HepG2 (cell line): ENCODE results near the gene GATAD2B. TPM values are rescaled to one million over a fixed set of nuclear protein-coding genes. Genes with fewer than 3 reads are reported as not detected.

Experiments
- ATF7 ChIP-seq, 2 experiments: fragments of 450-650 bp in 1 of 2; sonication (generic) in 1 of 2; formaldehyde crosslinking in 1 of 2; IDR thresholded peaks; 2 replicates each; pipeline versions ENCODE4 v1.4.0 to v1.6.1; 2016 to 2020; ENCODE audit warnings: antibody characterized with exemption in 1 of 2, mild to moderate bottlenecking in 1 of 2, missing genetic modification reagents in 1 of 2
- CBX1 ChIP-seq: IDR thresholded peaks from one replicate; pipeline ENCODE4 v1.6.1; 2016; ENCODE audit warnings: antibody characterized with exemption, low read depth
- CEBPB ChIP-seq: IDR thresholded peaks from 2 replicates; pipeline ENCODE4 v1.6.1; 2011; ENCODE audit warnings: low read depth, low read length, improper control_type of control experiment, borderline replicate concordance
- CERS6 ChIP-seq: sonication (generic); formaldehyde crosslinking; IDR thresholded peaks from 2 replicates; pipeline ENCODE4 v1.5.0; 2020; ENCODE audit warnings: missing genetic modification reagents
- DNMT3B ChIP-seq: conservative IDR thresholded peaks from 2 replicates; pipeline ENCODE4 v1.6.1; 2016; ENCODE audit warnings: missing biosample characterization, control low read depth
- FOXA1 ChIP-seq, 2 experiments: fragments of 450-650 bp in 1 of 2; sonication (generic) in 1 of 2; formaldehyde crosslinking in 1 of 2; IDR thresholded peaks; 2 replicates each; pipeline versions ENCODE4 v1.4.0 to v1.6.1; 2016 to 2020; ENCODE audit warnings: missing genetic modification reagents in 1 of 2
- FOXO1 ChIP-seq: sonication (generic); formaldehyde crosslinking; IDR thresholded peaks from 2 replicates; pipeline ENCODE4 v1.4.0; 2020; ENCODE audit warnings: missing genetic modification reagents
- FOXP1 ChIP-seq, 2 experiments: fragments of 450-650 bp in 1 of 2; IDR thresholded peaks; 2 replicates each; pipeline ENCODE4 v1.6.1; 2017 to 2018; ENCODE audit warnings: antibody characterized with exemption in 1 of 2
- GMEB2 ChIP-seq: IDR thresholded peaks from 2 replicates; pipeline ENCODE4 v1.6.1; 2016; ENCODE audit warnings: missing biosample characterization, missing genetic modification reagents, low read depth
- HMGXB3 ChIP-seq: sonication (generic); formaldehyde crosslinking; IDR thresholded peaks from 2 replicates; pipeline ENCODE4 v1.4.0; 2020; ENCODE audit warnings: missing genetic modification reagents, borderline replicate concordance
- KDM3A ChIP-seq: IDR thresholded peaks from 2 replicates; pipeline ENCODE4 v1.6.1; 2018; ENCODE audit warnings: low read depth, missing compliant biosample characterization
- KLF16 ChIP-seq, 2 experiments: sonication (generic) in 1 of 2; formaldehyde crosslinking in 1 of 2; IDR thresholded peaks; 2 replicates each; pipeline versions ENCODE4 v1.6.1 to v1.8.0; 2016 to 2023; ENCODE audit warnings: missing genetic modification reagents in 2 of 2, missing compliant biosample characterization in 1 of 2
- MIER2 ChIP-seq: IDR thresholded peaks from 2 replicates; pipeline ENCODE4 v1.6.1; 2016; ENCODE audit warnings: missing biosample characterization, missing genetic modification reagents
- NFYB ChIP-seq: sonication (generic); formaldehyde crosslinking; IDR thresholded peaks from 2 replicates; pipeline ENCODE4 v1.4.0; 2020; ENCODE audit warnings: missing genetic modification reagents
- PRPF4 ChIP-seq: fragments of 200-400 bp; formaldehyde crosslinking; IDR thresholded peaks from 2 replicates; pipeline ENCODE4 v1.6.1; 2016; ENCODE audit warnings: low read length, low read depth; ENCODE audit not compliant: poor library complexity, severe bottlenecking
- RBM39 ChIP-seq: fragments of 200-400 bp; formaldehyde crosslinking; IDR thresholded peaks from one replicate; pipeline ENCODE4 v1.6.1; 2018; ENCODE audit warnings: antibody characterized with exemption, mild to moderate bottlenecking, low read depth, low read length; ENCODE audit not compliant: poor library complexity, severe bottlenecking
- RXRA ChIP-seq: sonication (generic); formaldehyde crosslinking; IDR thresholded peaks from 2 replicates; pipeline ENCODE4 v1.5.1; 2020; ENCODE audit warnings: missing genetic modification reagents
- SNAI1 ChIP-seq: sonication (generic); formaldehyde crosslinking; IDR thresholded peaks from 2 replicates; pipeline ENCODE4 v1.5.0; 2020; ENCODE audit warnings: mild to moderate bottlenecking, missing genetic modification reagents, borderline replicate concordance
- ZBTB20 ChIP-seq: sonication (generic); formaldehyde crosslinking; IDR thresholded peaks from 2 replicates; pipeline ENCODE4 v1.8.1; 2023; ENCODE audit warnings: missing genetic modification reagents, low read depth, mild to moderate bottlenecking, borderline replicate concordance
- ZNF260 ChIP-seq: sonication (generic); formaldehyde crosslinking; IDR thresholded peaks from 2 replicates; pipeline ENCODE4 v1.4.0; 2020; ENCODE audit warnings: missing genetic modification reagents, low read depth, mild to moderate bottlenecking, borderline replicate concordance
- ZNF709 ChIP-seq: sonication (generic); formaldehyde crosslinking; IDR thresholded peaks from 2 replicates; pipeline ENCODE4 v1.5.0; 2020; ENCODE audit warnings: mild to moderate bottlenecking, missing genetic modification reagents
- ZNF713 ChIP-seq: sonication (generic); formaldehyde crosslinking; IDR thresholded peaks from 2 replicates; pipeline ENCODE4 v1.4.0; 2020; ENCODE audit warnings: mild to moderate bottlenecking, missing genetic modification reagents
- polyA plus RNA-seq, 8 experiments: library from polyadenylated mRNA; depleted of rRNA in 3 of 8; stranded (reverse) in 7 of 8; unstranded in 1 of 8; fragments of >200 nt; fragmentation: Illumina TruSeq in 4 of 8; extraction: Trizol in 4 of 8; gene quantifications; 2 replicates each; pipeline versions ENCODE4 v1.2.1 to v1.2.3, GENCODE V29; 2011 to 2016; ENCODE audit warnings: low read depth in 4 of 8, missing spikeins in 1 of 8, mixed read lengths in 1 of 8; ENCODE audit not compliant: insufficient read depth in 1 of 8
- total RNA-seq, 5 experiments: library from RNA; depleted of rRNA; stranded (reverse); fragments of >200 nt; fragmentation: Illumina TruSeq; extraction: Trizol; gene quantifications; 2 replicates each; pipeline ENCODE4 v1.2.3, GENCODE V29; 2016; ENCODE audit warnings: low read depth in 1 of 5

GATAD2B gene
- total and polyA plus RNA-seq, 2 of the 13 experiments (the other 11 are each of a cell fraction or from before 2014, with no cell fraction given): 3.2 to 5.2 TPM

DNA sequence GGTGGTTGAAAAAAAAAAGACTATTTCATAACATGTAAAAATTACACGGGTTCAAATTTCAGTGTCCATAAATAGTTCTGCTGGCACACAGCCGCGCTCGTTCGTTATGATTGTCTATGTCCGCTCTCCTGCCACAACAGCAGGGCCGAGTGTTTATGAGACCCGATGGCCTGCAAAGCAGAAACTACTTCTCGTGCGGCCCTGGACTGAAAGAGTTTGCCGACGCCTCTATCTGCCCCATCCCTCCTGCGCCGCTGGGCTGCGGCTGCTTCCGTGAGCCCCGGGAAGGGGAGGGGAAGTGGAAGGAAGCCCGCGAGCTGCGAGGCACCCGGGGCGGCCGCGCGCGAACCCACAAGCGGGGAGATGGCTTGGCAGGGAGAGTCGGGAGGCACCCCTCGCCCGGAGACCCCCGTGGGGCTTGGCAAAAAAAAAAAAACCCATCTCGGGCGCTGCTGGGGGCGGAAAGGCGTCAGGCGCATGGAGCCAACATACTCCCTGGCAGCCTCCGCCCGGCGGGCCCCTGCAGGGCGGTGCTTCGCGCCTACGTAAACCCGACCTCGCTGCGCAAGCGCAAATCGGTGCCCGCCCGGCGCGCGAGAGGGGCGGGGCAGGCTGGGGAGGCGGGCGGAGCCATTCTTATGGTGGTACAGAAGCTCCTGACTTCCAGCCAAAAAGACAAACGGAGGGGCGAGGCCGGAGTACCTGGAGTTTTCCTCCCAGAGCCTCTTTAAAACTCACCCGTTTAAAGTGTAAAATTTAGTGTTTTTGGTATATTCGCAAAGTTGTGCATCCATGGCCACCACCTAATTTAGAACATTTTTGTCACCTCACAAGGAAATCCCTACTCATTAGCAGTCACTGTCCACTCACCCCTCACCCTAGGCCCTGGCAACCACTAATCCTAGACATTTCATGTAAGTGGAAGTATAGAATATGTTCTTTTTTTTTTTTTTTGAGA is 139.3 kb downstream of the GATAD2B start (continued):
- TF ChIP-seq HMGXB3 (CRISPR knock-in tag) (no peak), SNAI1 (CRISPR knock-in tag) (0 out of 2 replicates have a peak, but pooled peaks have one; percentile 55), ZNF709 (peak; percentile 70; the same call in 1 of the 2 replicates), KLF16 (CRISPR knock-in tag; IDR thresholded peaks at IDR 0.05) (0 out of 4 replicates have a peak, but pooled peaks of 1 of the 2 experiments have one; percentile 24), ZBTB20 (peak; percentile 54; the same call in 1 of the 2 replicates), DNMT3B (CRISPR knock-in tag) (no peak), ZNF260 (CRISPR knock-in tag) (no peak), ZNF713 (no peak), FOXO1 (peak; percentile 33; the same call in 1 of the 2 replicates), RXRA (CRISPR knock-in tag) (peak; percentile 43; the same call in 1 of the 2 replicates), CEBPB (no peak), RBM39 (peak; percentile 89), PRPF4 (no peak), ATF7 (IDR thresholded peaks at IDR 0.05) (no peak), ATF7 (CRISPR knock-in tag; IDR thresholded peaks at IDR 0.05) (no peak), GMEB2 (CRISPR knock-in tag) (0 out of 2 replicates have a peak, but pooled peaks have one; percentile 27), NFYB (CRISPR knock-in tag) (0 out of 2 replicates have a peak, but pooled peaks have one; percentile 15), FOXA1 (IDR thresholded peaks at IDR 0.05) (no peak), FOXA1 (CRISPR knock-in tag; IDR thresholded peaks at IDR 0.05) (no peak), KDM3A (CRISPR knock-in tag) (no peak), CBX1 (no peak), CERS6 (CRISPR knock-in tag) (no peak), MIER2 (no peak), FOXP1 (IDR thresholded peaks at IDR 0.05) (no peak), FOXP1 (CRISPR knock-in tag; IDR thresholded peaks at IDR 0.05) (no peak)
